Measurements from ENCODE around the gene PARP6.

Gene PARP6

GRCh38 chr15:72231066-72231832, 41.1 kb downstream of the PARP6 start, which contains the start of gene PKM:
Gene PKM (minus strand): TSS chr15:72231190. CDS start chr15:72219097, 12,093 bp downstream.
- DNase-seq = peak; percentile 87

GRCh38 chr15:72230197-72231065, 41.9 kb downstream of the PARP6 start:
- peak; percentile 70 for DNase-seq

- DNase-seq = no peak
These were observed 42.5 kb downstream of the PARP6 start for GRCh38 chr15:72229947-72230196.

GRCh38 chr15:72229076-72229946, 43.0 kb downstream of the PARP6 start:
- peak; percentile 32 for DNase-seq

GRCh38 chr15:72227720-72228119, 44.6 kb downstream of the PARP6 start:
- DNase-seq = peak; percentile 68

- peak; percentile 25 for DNase-seq
These were observed 45.2 kb downstream of the PARP6 start for GRCh38 chr15:72227192-72227586.

- no peak for DNase-seq
These were observed 49.1 kb downstream of the PARP6 start for GRCh38 chr15:72223278-72223677.

- DNase-seq = no peak
These were observed 50.0 kb downstream of the PARP6 start for GRCh38 chr15:72222393-72222792.

- DNase-seq = no peak
These were observed 51.7 kb downstream of the PARP6 start for GRCh38 chr15:72220687-72221086.

GRCh38 chr15:72217216-72217615, 55.1 kb downstream of the PARP6 start:
- DNase-seq = no peak

- no peak for DNase-seq
These were observed 56.3 kb downstream of the PARP6 start for GRCh38 chr15:72216079-72216478.

- peak; percentile 35 for DNase-seq
These were observed 64.7 kb downstream of the PARP6 start for GRCh38 chr15:72207558-72208085.

GRCh38 chr15:72206677-72207000, 65.7 kb downstream of the PARP6 start:
- no peak for DNase-seq

GRCh38 chr15:72205896-72206676, 66.3 kb downstream of the PARP6 start:
- no peak for DNase-seq

- DNase-seq = no peak
These were observed 67.1 kb downstream of the PARP6 start for GRCh38 chr15:72205273-72205672.

GRCh38 chr15:72203507-72203837, 68.9 kb downstream of the PARP6 start:
- DNase-seq = no peak

- DNase-seq = no peak
These were observed 69.4 kb downstream of the PARP6 start for GRCh38 chr15:72202801-72203506.

GRCh38 chr15:72202302-72202701, 70.1 kb downstream of the PARP6 start:
- DNase-seq = no peak

- DNase-seq = no peak
These were observed 70.9 kb downstream of the PARP6 start for GRCh38 chr15:72201391-72201921.

- DNase-seq = no peak
These were observed 71.7 kb downstream of the PARP6 start for GRCh38 chr15:72200395-72201237.

Measured in hematopoietic multipotent progenitor cell treated with erythropoietin and hydrocortisone succinate and interleukin-3 and kit ligand, for 6 days (in vitro differentiated cells).